Stimulated activated CD4-positive, alpha-beta T cell treated with anti-CD3 and anti-CD28 coated beads, Interleukin-4, amount 100 ng/mL, for 24 hours (primary cell): ENCODE measurements around the gene IMP4.
A peak's percentile ranks its signal among the peaks of the same experiment; 100 is the strongest.
"Not testable (repeated sequence)": the region's sequence is repeated elsewhere in the genome, so short reads cannot be mapped to it uniquely, and the experiment has no call there.

Experiments
- DNase-seq: peaks from one replicate; pipeline ENCODE4 v3.0.0-alpha.2; 2020

Gene IMP4

GRCh38 chr2:130342533-130343275, at the start of gene IMP4:
Gene IMP4, plus strand, starts transcription at chr2:130342897. Its CDS starts 36 bp downstream, at chr2:130342933.
- DNase-seq = peak; percentile 97

GRCh38 chr2:130300258-130300969, 42.3 kb upstream of the IMP4 start:
- no peak for DNase-seq

GRCh38 chr2:130300970-130301348, 41.7 kb upstream of the IMP4 start:
- DNase-seq = no peak

- DNase-seq = no peak
Observed at GRCh38 chr2:130302164-130302886, 40.4 kb upstream of the IMP4 start.

- no peak for DNase-seq
Observed at GRCh38 chr2:130303169-130303568, 39.5 kb upstream of the IMP4 start.

- no peak for DNase-seq
Observed at GRCh38 chr2:130304726-130305125, 38.0 kb upstream of the IMP4 start.

- no peak for DNase-seq
Observed at GRCh38 chr2:130307850-130308249, 34.8 kb upstream of the IMP4 start.

- no peak for DNase-seq
Observed at GRCh38 chr2:130310881-130311280, 31.8 kb upstream of the IMP4 start.

- no peak for DNase-seq
Observed at GRCh38 chr2:130313812-130314334, 28.8 kb upstream of the IMP4 start.

GRCh38 chr2:130314377-130314776, 28.3 kb upstream of the IMP4 start:
- no peak for DNase-seq

GRCh38 chr2:130316596-130316995, 26.1 kb upstream of the IMP4 start:
- DNase-seq = no peak

- no peak for DNase-seq
Observed at GRCh38 chr2:130318906-130319305, 23.8 kb upstream of the IMP4 start.

- DNase-seq = no peak
Observed at GRCh38 chr2:130319536-130319935, 23.2 kb upstream of the IMP4 start.

- no peak for DNase-seq
Observed at GRCh38 chr2:130327703-130328527, 14.8 kb upstream of the IMP4 start.

GRCh38 chr2:130328710-130329109, 14.0 kb upstream of the IMP4 start:
- DNase-seq = no peak

- DNase-seq = peak; percentile 74
Observed at GRCh38 chr2:130332271-130333073, 10.2 kb upstream of the IMP4 start.

- not testable (repeated sequence) for DNase-seq
Observed at GRCh38 chr2:130333253-130333652, 9.4 kb upstream of the IMP4 start.

- DNase-seq = no peak
Observed at GRCh38 chr2:130334026-130334425, 8.7 kb upstream of the IMP4 start.

- no peak for DNase-seq
Observed at GRCh38 chr2:130335226-130335625, 7.5 kb upstream of the IMP4 start.

- DNase-seq = no peak
Observed at GRCh38 chr2:130336150-130336876, 6.4 kb upstream of the IMP4 start.
